SK-N-MC (cell line): ENCODE measurements around the gene SEMA5A.

ENCODE experiments used
- EZH2 ChIP-seq: fragments of 200-600 bp; sonication (generic); IDR thresholded peaks from one replicate; pipeline ENCODE4 v1.6.1; 2017; ENCODE audit warnings: antibody characterized with exemption
- FOXP2 ChIP-seq: optimal IDR thresholded peaks from 2 replicates; pipeline ENCODE3; 2011; ENCODE audit warnings: mild to moderate bottlenecking, moderate library complexity; ENCODE audit not compliant: insufficient read depth; ENCODE audit errors: extremely low read length, control extremely low read depth

DNA sequence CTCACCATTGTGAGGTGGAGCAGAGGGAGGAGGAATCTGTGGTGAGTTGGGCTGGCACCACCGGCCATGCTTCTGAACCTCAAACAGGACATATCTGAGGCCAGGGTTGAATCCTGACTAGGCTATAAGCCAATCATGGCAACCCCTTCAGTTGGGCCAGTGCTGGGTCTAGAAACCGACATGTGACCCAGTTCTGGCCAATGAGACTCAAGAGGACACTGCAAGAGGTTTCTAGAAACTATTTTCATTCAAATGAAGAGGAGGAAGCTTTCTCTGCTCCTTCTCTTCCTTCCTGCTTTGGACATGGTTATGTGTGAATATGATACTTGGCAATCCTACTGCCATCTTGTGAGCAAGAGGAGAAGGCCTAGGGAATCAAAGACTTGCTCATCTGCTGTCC is 417.7 kb downstream of the SEMA5A start:
- TF ChIP-seq EZH2 (no peak), FOXP2 (no peak)
